HUDEP-2 (cell line): ENCODE results near the gene RTN4RL1.

Source experiments
- DNase-seq, 76 experiments: peaks; one replicate each; lab custom pipeline; 2025; ENCODE audit not compliant: unreplicated experiment in 76 of 76; lab: John Stamatoyannopoulos, UW

RTN4RL1 gene

GRCh38 chr17:2048805-2049204, 23.7 kb upstream of the RTN4RL1 start:
- DNase-seq: peak in 1 of 76 experiments; percentile 27

GRCh38 chr17:2047590-2047989, 22.5 kb upstream of the RTN4RL1 start:
- no peak for DNase-seq

GRCh38 chr17:2044263-2044894, 19.2 kb upstream of the RTN4RL1 start:
- DNase-seq: no peak

- no peak for DNase-seq
Measured at GRCh38 chr17:2043785-2044184, 18.7 kb upstream of the RTN4RL1 start.

- no peak for DNase-seq
Measured at GRCh38 chr17:2042933-2043332, 17.8 kb upstream of the RTN4RL1 start.

GRCh38 chr17:2042390-2042847, 17.3 kb upstream of the RTN4RL1 start:
- peak in 1 of 76 experiments; percentile 15 for DNase-seq

GRCh38 chr17:2041561-2042389, 16.6 kb upstream of the RTN4RL1 start, which contains the start of gene OVCA2:
Gene OVCA2, plus strand, starts transcription at chr17:2042022. Its CDS starts 26 bp downstream, at chr17:2042048.
- peak in 74 of 76 experiments; percentile 48 to 97 (median 93) for DNase-seq

GRCh38 chr17:2040942-2041560, 15.9 kb upstream of the RTN4RL1 start:
- DNase-seq: peak in 1 of 76 experiments; percentile 53

- DNase-seq: no peak
Measured at GRCh38 chr17:2040219-2040827, 15.2 kb upstream of the RTN4RL1 start.

- no peak for DNase-seq
Measured at GRCh38 chr17:2037155-2037554, 12.0 kb upstream of the RTN4RL1 start.

- DNase-seq: no peak
Measured at GRCh38 chr17:2035541-2036488, 10.7 kb upstream of the RTN4RL1 start.

- DNase-seq: no peak
Measured at GRCh38 chr17:2034806-2035540, 9.8 kb upstream of the RTN4RL1 start.

GRCh38 chr17:2034157-2034556, 9.0 kb upstream of the RTN4RL1 start:
- DNase-seq: no peak

- no peak for DNase-seq
Measured at GRCh38 chr17:2033153-2033552, 8.0 kb upstream of the RTN4RL1 start.

- peak in 73 of 76 experiments; percentile 41 to 93 (median 76) for DNase-seq
Measured at GRCh38 chr17:2030779-2031163, 5.6 kb upstream of the RTN4RL1 start.

GRCh38 chr17:2029911-2030778, 5.0 kb upstream of the RTN4RL1 start, which contains the start of gene DPH1:
Gene DPH1, plus strand, starts transcription at chr17:2030153. Its CDS starts 17 bp downstream, at chr17:2030170.
- peak in 74 of 76 experiments; percentile 38 to 92 (median 81) for DNase-seq

GRCh38 chr17:2028737-2029136, 3.6 kb upstream of the RTN4RL1 start:
- peak in 2 of 76 experiments; percentile 9 to 15 for DNase-seq

- DNase-seq: no peak
Measured at GRCh38 chr17:2028234-2028614, 3.1 kb upstream of the RTN4RL1 start.
